NCI-H2081 (cell line): ENCODE results near the gene MRFAP1L1.
"Not testable (repeated sequence)": the region's sequence is repeated elsewhere in the genome, so short reads cannot be mapped to it uniquely, and the experiment has no call there.

Experiments
- DNase-seq, 2 experiments: peaks; one replicate each; lab custom pipeline; 2025; lab: John Stamatoyannopoulos, UW

MRFAP1L1 gene

GRCh38 chr4:6734165-6734786, 24.6 kb upstream of the MRFAP1L1 start:
- DNase-seq = no peak

DNA sequence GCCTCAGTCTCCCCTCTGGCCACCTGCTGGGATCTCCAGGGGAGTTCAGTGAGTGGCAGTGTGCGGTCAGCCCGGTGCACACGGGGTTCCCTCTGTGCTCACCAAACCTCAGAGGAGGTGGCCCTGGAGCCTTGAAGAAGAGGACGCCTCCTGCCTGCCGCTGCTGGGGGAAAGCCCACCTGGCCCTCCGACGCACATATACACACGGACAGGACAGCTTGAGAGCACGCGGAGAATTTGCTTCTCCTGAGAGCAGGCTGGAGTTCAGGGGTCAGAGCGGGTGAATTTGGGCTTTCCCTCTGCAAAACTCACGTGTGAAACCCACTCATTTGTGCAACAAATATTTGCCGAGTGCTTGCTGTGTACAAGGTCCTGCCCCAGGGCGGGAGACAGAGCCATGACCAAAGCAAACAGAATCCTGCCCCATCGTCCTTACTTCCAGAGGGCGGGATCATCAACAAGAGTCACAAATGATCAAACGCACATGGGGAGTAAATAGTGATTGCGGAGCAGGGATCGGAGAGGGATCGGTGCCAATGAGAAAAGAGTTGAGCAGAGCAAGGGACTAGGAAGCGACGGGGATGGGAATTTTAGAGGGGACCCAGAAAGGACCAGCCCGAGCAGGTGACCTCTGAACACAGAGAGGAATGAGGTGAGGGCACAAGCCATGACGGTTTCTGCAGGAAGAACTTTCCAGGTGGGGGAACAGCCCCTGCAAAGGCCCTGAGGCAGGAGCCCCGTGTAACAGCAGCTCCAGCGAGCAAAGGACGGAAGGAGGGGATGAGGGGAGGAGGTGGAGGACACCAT, 23.9 kb upstream of the MRFAP1L1 start:
- DNase-seq = no peak

DNA sequence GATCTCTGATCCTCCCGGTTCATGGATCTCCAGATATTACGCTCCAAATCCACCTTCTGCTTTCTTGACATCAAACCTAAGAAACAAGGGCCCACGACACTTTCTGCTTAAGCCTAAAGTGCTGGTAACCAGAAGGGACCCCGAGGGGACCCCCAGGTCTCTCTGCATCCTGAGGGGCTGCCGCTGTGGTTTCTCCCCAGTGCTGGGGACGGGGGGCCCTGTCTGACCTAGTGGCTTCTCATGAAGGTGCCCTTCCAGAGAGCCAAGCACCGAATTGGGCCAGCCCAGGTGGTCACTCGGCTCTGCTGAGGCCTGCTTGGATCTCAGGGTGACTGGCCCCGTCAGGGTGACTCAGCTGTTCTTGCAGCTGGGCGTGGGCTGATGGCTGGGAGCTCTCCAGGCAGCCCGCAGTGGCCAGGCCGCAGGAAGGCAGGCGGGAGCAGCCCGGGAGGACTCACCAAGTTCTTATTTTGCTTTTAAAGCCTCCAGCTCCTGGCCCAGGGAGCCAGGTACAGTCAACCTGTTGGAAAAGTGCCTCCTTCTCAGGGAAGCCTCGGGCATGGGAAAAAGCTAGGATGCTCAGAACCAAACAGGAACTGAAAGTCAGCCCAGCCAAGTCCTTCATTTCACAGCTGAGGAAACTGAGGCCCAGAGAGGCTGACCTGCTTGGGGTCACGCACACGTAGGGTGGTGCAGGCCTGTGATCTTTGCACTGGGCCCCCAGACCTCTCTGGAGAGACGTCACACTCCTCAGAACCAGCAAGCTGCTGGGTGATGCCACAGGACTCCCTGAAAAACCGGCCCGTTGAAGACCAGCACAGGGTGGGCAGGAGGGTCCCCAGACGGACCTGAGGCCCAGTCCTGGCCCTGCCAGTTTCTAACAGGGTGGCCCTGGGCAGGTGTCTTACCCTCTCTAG, 23.0 kb upstream of the MRFAP1L1 start:
- no peak for DNase-seq

GRCh38 chr4:6731780-6732179, 22.1 kb upstream of the MRFAP1L1 start:
- no peak for DNase-seq

DNA sequence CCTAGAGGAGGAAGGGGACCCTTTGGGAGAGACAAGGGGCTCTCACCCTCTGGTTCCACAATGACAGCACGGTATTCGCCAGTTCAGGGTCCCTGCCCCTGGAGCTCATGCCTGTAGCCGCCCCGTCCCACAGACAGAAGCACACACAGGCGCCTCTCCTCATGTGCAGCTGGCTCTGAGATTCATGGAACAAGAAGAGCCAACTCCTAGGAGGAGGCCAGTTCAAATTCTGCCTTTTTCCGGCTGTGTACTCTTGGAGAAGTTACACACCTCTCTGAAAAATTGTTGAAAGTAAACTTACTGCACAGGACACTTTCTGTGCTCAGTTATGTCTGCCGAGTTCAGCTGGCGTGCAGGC, 21.6 kb upstream of the MRFAP1L1 start:
- no peak for DNase-seq

- DNase-seq = no peak
These were observed 21.1 kb upstream of the MRFAP1L1 start for GRCh38 chr4:6730603-6731317.

- DNase-seq = no peak
These were observed 18.8 kb upstream of the MRFAP1L1 start for GRCh38 chr4:6728320-6729029.

DNA sequence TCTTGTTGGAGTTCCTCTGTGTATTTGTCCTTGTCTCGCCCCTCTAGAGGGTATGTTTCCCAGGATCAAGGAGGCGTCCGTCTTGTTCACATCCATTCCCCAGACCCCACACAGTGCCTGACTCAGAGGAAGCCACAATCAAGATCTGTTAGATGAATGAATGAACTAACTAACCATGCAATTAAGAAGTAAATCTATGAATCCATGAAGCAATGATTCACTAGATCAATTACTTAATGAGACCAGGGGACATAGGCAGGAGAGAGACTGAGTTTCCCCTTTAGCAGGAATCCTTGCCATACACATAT, 18.2 kb upstream of the MRFAP1L1 start:
- no peak for DNase-seq

DNA sequence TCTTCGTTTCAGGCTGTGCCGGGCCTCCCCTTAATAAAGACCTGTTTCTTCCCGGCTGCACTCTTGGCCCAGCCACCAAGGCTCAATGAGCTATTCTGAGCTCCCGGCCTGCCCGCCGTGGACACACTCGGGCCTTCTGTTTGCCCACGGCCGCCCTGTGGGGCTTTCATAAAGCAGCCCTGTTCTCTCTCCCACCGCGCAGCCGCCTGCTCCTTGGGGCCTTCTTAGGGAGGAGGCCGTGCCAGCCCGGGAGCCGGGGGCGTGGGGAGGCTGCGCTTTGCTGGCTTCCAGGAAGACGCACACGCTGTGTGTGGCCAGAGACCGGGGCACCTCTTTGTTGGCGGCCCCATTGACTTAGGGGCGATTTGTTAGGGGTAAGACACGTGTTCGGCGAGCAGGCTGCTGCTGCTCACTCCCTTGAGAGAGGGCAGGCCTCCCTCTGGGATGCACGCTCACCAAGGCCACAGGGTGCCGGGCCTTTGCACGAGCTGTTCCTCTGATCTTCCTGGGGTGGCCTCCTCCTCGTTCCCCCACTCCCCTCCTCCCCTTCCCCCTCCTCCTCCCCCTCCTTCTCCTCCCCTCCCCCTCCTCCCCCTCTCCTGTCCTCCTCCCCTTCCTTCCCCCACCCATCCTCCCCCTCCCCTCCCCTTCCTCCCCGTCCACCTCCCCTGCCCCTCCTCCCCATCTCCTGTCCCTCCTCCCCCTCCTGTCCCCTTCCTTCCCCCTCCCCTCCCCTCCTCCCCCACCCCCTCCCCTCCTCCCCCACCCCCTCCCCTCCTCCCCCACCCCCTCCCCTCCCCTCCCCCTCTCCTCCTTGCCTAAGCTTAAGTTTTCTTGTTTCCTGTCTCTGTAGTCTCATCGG, 17.6 kb upstream of the MRFAP1L1 start:
- no peak for DNase-seq

GRCh38 chr4:6725427-6725961, 15.8 kb upstream of the MRFAP1L1 start:
- not testable (repeated sequence) for DNase-seq

- no peak for DNase-seq
These were observed 14.9 kb upstream of the MRFAP1L1 start for GRCh38 chr4:6724421-6725111.

- DNase-seq = no peak
These were observed 14.2 kb upstream of the MRFAP1L1 start for GRCh38 chr4:6723851-6724250.

GRCh38 chr4:6722891-6723290, 13.2 kb upstream of the MRFAP1L1 start:
- DNase-seq = no peak

- DNase-seq = no peak
These were observed 11.5 kb upstream of the MRFAP1L1 start for GRCh38 chr4:6721121-6721520.

GRCh38 chr4:6720202-6720699, 10.6 kb upstream of the MRFAP1L1 start:
- DNase-seq = peak; percentile 69 to 74

- no peak for DNase-seq
These were observed 10.0 kb upstream of the MRFAP1L1 start for GRCh38 chr4:6719611-6720179.

- DNase-seq = no peak
These were observed 9.4 kb upstream of the MRFAP1L1 start for GRCh38 chr4:6718932-6719610.

DNA sequence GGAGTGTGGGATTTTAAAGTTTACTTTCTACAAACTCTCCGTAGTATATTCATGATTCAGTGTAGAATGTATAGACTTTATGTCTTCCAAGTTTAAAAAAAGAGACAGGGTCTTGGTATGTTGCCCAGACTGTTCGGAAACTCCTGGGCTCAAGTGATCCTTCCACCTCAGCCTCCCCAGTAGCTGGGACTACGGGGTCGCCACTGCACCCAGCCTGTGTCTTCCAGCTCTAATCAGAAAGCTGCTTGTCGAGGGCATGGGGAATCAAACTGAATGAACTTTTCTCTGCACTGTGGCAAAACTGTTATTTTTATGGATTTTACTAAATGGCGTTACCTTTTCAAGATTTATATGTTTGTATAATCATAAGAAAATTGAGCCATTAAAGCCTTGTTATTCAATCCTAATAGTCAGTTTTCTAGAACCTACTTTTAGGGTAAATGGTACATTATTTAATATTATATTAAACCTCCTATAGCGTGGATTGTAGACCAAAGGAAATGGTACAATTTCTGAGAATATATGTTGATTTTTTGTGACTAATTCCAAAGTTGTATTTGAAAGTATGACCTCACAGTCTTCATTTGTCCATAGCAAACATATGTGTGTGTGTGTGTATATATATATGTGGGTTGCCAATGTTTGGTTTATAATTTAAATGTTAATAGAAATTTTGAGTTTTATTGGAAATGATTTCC, 7.4 kb upstream of the MRFAP1L1 start:
- DNase-seq = no peak
